Smooth muscle cell of the brain vasculature (primary cell): ENCODE data around the gene ENDOG.
"Not testable (repeated sequence)": the region's sequence is repeated elsewhere in the genome, so short reads cannot be mapped to it uniquely, and the experiment has no call there.

Source experiments
- DNase-seq: peaks from one replicate; pipeline ENCODE4 v3.0.0-alpha.2; 2012; ENCODE audit warnings: low read depth, low spot score

ENDOG gene

GRCh38 chr9:128818099-128818838 lies at the start of gene ENDOG:
Gene ENDOG, plus strand, starts transcription at chr9:128818500. Its CDS starts 185 bp downstream, at chr9:128818685.
- peak; percentile 92 for DNase-seq

- no peak for DNase-seq
Measured at GRCh38 chr9:128768606-128769005, 49.7 kb upstream of the ENDOG start.

GRCh38 chr9:128770286-128771030 lies 47.8 kb upstream of the ENDOG start:
- no peak for DNase-seq

GRCh38 chr9:128771094-128771721 lies 47.1 kb upstream of the ENDOG start:
- DNase-seq = no peak

- DNase-seq = peak; percentile 68
Measured at GRCh38 chr9:128771745-128772519, 46.4 kb upstream of the ENDOG start, which contains the start of gene ZER1. Gene ZER1, minus strand, starts transcription at chr9:128771927. Its CDS starts 16,362 bp downstream, at chr9:128755565.

GRCh38 chr9:128773049-128773448 lies 45.3 kb upstream of the ENDOG start:
- DNase-seq = no peak

GRCh38 chr9:128774804-128775203 lies 43.5 kb upstream of the ENDOG start:
- no peak for DNase-seq

- not testable (repeated sequence) for DNase-seq
Measured at GRCh38 chr9:128780093-128780492, 38.2 kb upstream of the ENDOG start.

- DNase-seq = no peak
Measured at GRCh38 chr9:128781187-128782070, 36.9 kb upstream of the ENDOG start.

GRCh38 chr9:128782669-128783068 lies 35.6 kb upstream of the ENDOG start:
- DNase-seq = no peak

- no peak for DNase-seq
Measured at GRCh38 chr9:128785427-128785826, 32.9 kb upstream of the ENDOG start.

- peak; percentile 26 for DNase-seq
Measured at GRCh38 chr9:128786681-128787601, 31.4 kb upstream of the ENDOG start, which contains the start of gene TBC1D13. Gene TBC1D13, plus strand, starts transcription at chr9:128787253. Its CDS starts 101 bp downstream, at chr9:128787354.

- no peak for DNase-seq
Measured at GRCh38 chr9:128787659-128788058, 30.6 kb upstream of the ENDOG start.

- no peak for DNase-seq
Measured at GRCh38 chr9:128788445-128788844, 29.9 kb upstream of the ENDOG start.

- DNase-seq = no peak
Measured at GRCh38 chr9:128790536-128790935, 27.8 kb upstream of the ENDOG start.

GRCh38 chr9:128792134-128792533 lies 26.2 kb upstream of the ENDOG start:
- DNase-seq = no peak

GRCh38 chr9:128792978-128793686 lies 25.2 kb upstream of the ENDOG start:
- no peak for DNase-seq

- DNase-seq = not testable (repeated sequence)
Measured at GRCh38 chr9:128794961-128795360, 23.3 kb upstream of the ENDOG start.

GRCh38 chr9:128798896-128799295 lies 19.4 kb upstream of the ENDOG start:
- no peak for DNase-seq
